H1 (cell line): ENCODE measurements around the gene ZBTB20. TPM values are rescaled to one million over a fixed set of nuclear protein-coding genes. Genes with fewer than 3 reads are reported as not detected.

Experiments used
- CTCF ChIA-PET: fragments of 300-600 bp; sonication (Branson Sonifier 250); formaldehyde crosslinking; loops from one replicate; lab custom pipeline; 2021; ENCODE audit not compliant: partially characterized antibody; lab: Charles Lee
- POLR2A ChIA-PET: fragments of 300-600 bp; sonication (Branson Sonifier 250); formaldehyde crosslinking; loops from one replicate; lab custom pipeline; 2021; ENCODE audit warnings: inconsistent platforms; ENCODE audit not compliant: partially characterized antibody; lab: Charles Lee
- DNase-seq, 2 experiments: peaks; one replicate each; pipeline versions ENCODE4 v3.0.0 to v3.0.0-alpha.2; 2010 to 2022; ENCODE audit warnings: low spot score in 2 of 2, low read depth in 1 of 2, mixed read lengths in 1 of 2
- FAIRE-seq: peaks from 2 replicates; lab custom pipeline; 2011; peaks lifted over from hg19 to GRCh38; lab: Jason Lieb, UNC
- H2AFZ ChIP-seq: 2 replicates; pipeline ENCODE4 v1.8.1; 2012; ENCODE audit warnings: low read length, inconsistent platforms
- H2AK5ac ChIP-seq: 2 replicates; pipeline ENCODE4 v1.6.1; 2013; ENCODE audit warnings: low read depth, low read length
- H2BK120ac ChIP-seq: replicated peaks from 2 replicates; pipeline ENCODE3; 2013; ENCODE audit warnings: low read depth, low read length, inconsistent platforms
- H2BK12ac ChIP-seq: 2 replicates; pipeline ENCODE4 v1.6.1; 2013; ENCODE audit warnings: low read depth, low read length
- H2BK15ac ChIP-seq: 2 replicates; pipeline ENCODE4 v1.6.1; 2013; ENCODE audit warnings: low read length
- H2BK20ac ChIP-seq: 2 replicates; pipeline ENCODE4 v1.6.1; 2013; ENCODE audit warnings: low read length
- H2BK5ac ChIP-seq: 2 replicates; pipeline ENCODE4 v1.6.1; 2013; ENCODE audit warnings: low read depth, low read length
- H3K14ac ChIP-seq: 2 replicates; pipeline ENCODE4 v1.6.1; 2013; ENCODE audit warnings: inconsistent platforms; ENCODE audit not compliant: insufficient read length
- H3K18ac ChIP-seq: 2 replicates; pipeline ENCODE4 v1.6.1; 2013; ENCODE audit warnings: low read length; ENCODE audit errors: extremely low read depth
- H3K23ac ChIP-seq: 2 replicates; pipeline ENCODE4 v1.6.1; 2013; ENCODE audit warnings: inconsistent platforms; ENCODE audit not compliant: insufficient read length
- H3K23me2 ChIP-seq: 2 replicates; pipeline ENCODE4 v1.6.1; 2013; ENCODE audit warnings: low read depth, low read length
- H3K27ac ChIP-seq: 2 replicates; pipeline ENCODE4 v1.6.1; 2011; ENCODE audit warnings: low read depth, low read length, inconsistent platforms
- H3K27me3 ChIP-seq, 4 experiments: replicated peaks in 1 of 4; 1 replicate in 1 of 4; 2 replicates in 3 of 4; pipeline versions ENCODE4 v1.6.1 to v1.8.1; 2011 to 2013; ENCODE audit warnings: low read length in 3 of 4, mild to moderate bottlenecking in 3 of 4, inconsistent platforms in 2 of 4, mixed read lengths in 2 of 4, moderate library complexity in 1 of 4; ENCODE audit not compliant: control insufficient read depth in 3 of 4, insufficient read depth in 3 of 4; ENCODE audit errors: extremely low read depth in 1 of 4
- H3K36me3 ChIP-seq, 4 experiments: 2 replicates each; pipeline versions ENCODE4 v1.6.1 to v1.8.1; 2011 to 2013; ENCODE audit warnings: mild to moderate bottlenecking in 4 of 4, low read length in 3 of 4, moderate library complexity in 2 of 4, control low read depth in 1 of 4, inconsistent platforms in 1 of 4; ENCODE audit not compliant: insufficient read depth in 4 of 4, control insufficient read depth in 2 of 4
- H3K4ac ChIP-seq: replicated peaks from 2 replicates; pipeline ENCODE3; 2013; ENCODE audit warnings: low read length, low read depth, mixed read lengths, inconsistent platforms; ENCODE audit not compliant: insufficient read length
- H3K4me1 ChIP-seq, 4 experiments: replicated peaks in 1 of 4; 1 replicate in 1 of 4; 2 replicates in 3 of 4; pipeline versions ENCODE4 v1.6.1 to v1.8.1; 2011 to 2013; ENCODE audit warnings: low read length in 3 of 4, inconsistent platforms in 2 of 4, mixed read lengths in 1 of 4; ENCODE audit not compliant: insufficient read depth in 4 of 4, control insufficient read depth in 3 of 4
- H3K4me2 ChIP-seq, 2 experiments: 2 replicates each; pipeline versions ENCODE4 v1.6.1 to v1.8.1; 2011 to 2013; ENCODE audit warnings: low read depth in 2 of 2, low read length in 2 of 2, control low read depth in 1 of 2, inconsistent platforms in 1 of 2, mild to moderate bottlenecking in 1 of 2; ENCODE audit not compliant: insufficient read depth in 1 of 2
- H3K4me3 ChIP-seq, 4 experiments: fragments of 200-600, 300-600 bp in 1 of 4; sonication (generic), shearing (Covaris generic), sonication (Bioruptor Twin) in 1 of 4; 2 replicates each; pipeline versions ENCODE4 v1.5.1 to v1.8.1; 2011 to 2016; ENCODE audit warnings: low read length in 4 of 4, low read depth in 3 of 4, control low read depth in 2 of 4, inconsistent platforms in 2 of 4, mild to moderate bottlenecking in 2 of 4, mixed read lengths in 1 of 4, moderate library complexity in 1 of 4; ENCODE audit not compliant: insufficient read depth in 2 of 4; ENCODE audit errors: extremely low read depth in 1 of 4
- H3K56ac ChIP-seq: replicated peaks from 2 replicates; pipeline ENCODE3; 2013; ENCODE audit warnings: low read depth, mild to moderate bottlenecking, mixed read lengths, low read length, inconsistent platforms; ENCODE audit not compliant: insufficient read length
- H3K79me1 ChIP-seq: 2 replicates; pipeline ENCODE4 v1.6.1; 2013; ENCODE audit warnings: low read depth, low read length, control low read depth
- H3K79me2 ChIP-seq, 2 experiments: 2 replicates each; pipeline versions ENCODE4 v1.6.1 to v1.8.1; 2012 to 2013; ENCODE audit warnings: low read length in 2 of 2, mild to moderate bottlenecking in 2 of 2, inconsistent platforms in 1 of 2; ENCODE audit not compliant: insufficient read depth in 2 of 2, control insufficient read depth in 1 of 2
- H3K9ac ChIP-seq, 4 experiments: replicated peaks in 1 of 4; 1 replicate in 1 of 4; 2 replicates in 3 of 4; pipeline versions ENCODE4 v1.6.1 to v1.8.1; 2011 to 2013; ENCODE audit warnings: low read depth in 3 of 4, low read length in 3 of 4, control low read depth in 2 of 4, mild to moderate bottlenecking in 2 of 4, moderate library complexity in 2 of 4, inconsistent platforms in 1 of 4; ENCODE audit errors: extremely low read depth in 1 of 4
- H3K9me3 ChIP-seq, 2 experiments: 2 replicates each; pipeline versions ENCODE4 v1.6.1 to v1.8.1; 2012 to 2013; ENCODE audit warnings: mild to moderate bottlenecking in 2 of 2, moderate library complexity in 2 of 2, control low read depth in 1 of 2, inconsistent platforms in 1 of 2, low read depth in 1 of 2, low read length in 1 of 2, mixed read lengths in 1 of 2; ENCODE audit not compliant: insufficient read depth in 2 of 2
- H4K20me1 ChIP-seq, 2 experiments: replicated peaks in 1 of 2; 2 replicates each; pipeline versions ENCODE3 to v1.8.1; 2011 to 2013; ENCODE audit warnings: inconsistent platforms in 2 of 2, low read length in 2 of 2, mild to moderate bottlenecking in 1 of 2; ENCODE audit not compliant: insufficient read depth in 2 of 2, control insufficient read depth in 1 of 2
- H4K5ac ChIP-seq: 2 replicates; pipeline ENCODE4 v1.6.1; 2013; ENCODE audit warnings: low read length, low read depth, mixed read lengths, inconsistent platforms; ENCODE audit not compliant: insufficient read length
- H4K8ac ChIP-seq: 2 replicates; pipeline ENCODE4 v1.8.0; 2013; ENCODE audit warnings: mild to moderate bottlenecking, moderate library complexity, low read length, inconsistent platforms; ENCODE audit not compliant: insufficient read depth; ENCODE audit errors: extremely low read depth
- H4K91ac ChIP-seq: replicated peaks from 2 replicates; pipeline ENCODE3; 2013; ENCODE audit warnings: low read length, mixed read lengths, inconsistent platforms; ENCODE audit not compliant: insufficient read length
- BACH1 ChIP-seq: IDR thresholded peaks from 2 replicates; pipeline ENCODE4 v1.6.1; 2012; ENCODE audit warnings: low read length, improper control_type of control experiment
- BCL11A ChIP-seq, 2 experiments: IDR thresholded peaks; one replicate each; pipeline ENCODE4 v1.6.1; 2011; ENCODE audit warnings: low read depth in 2 of 2, low read length in 2 of 2, mild to moderate bottlenecking in 2 of 2
- CHD2 ChIP-seq: IDR thresholded peaks from 2 replicates; pipeline ENCODE4 v1.6.1; 2012; ENCODE audit warnings: low read length, improper control_type of control experiment
- FOSL1 ChIP-seq: IDR thresholded peaks from 2 replicates; pipeline ENCODE4 v1.6.1; 2011; ENCODE audit warnings: mild to moderate bottlenecking, low read depth, low read length, moderate library complexity; ENCODE audit not compliant: insufficient read depth
- GABPA ChIP-seq: IDR thresholded peaks from 2 replicates; pipeline ENCODE4 v1.6.1; 2011; ENCODE audit warnings: mild to moderate bottlenecking, low read length, moderate library complexity, borderline replicate concordance; ENCODE audit not compliant: insufficient read depth
- GTF2F1 ChIP-seq: IDR thresholded peaks from 2 replicates; pipeline ENCODE4 v1.6.1; 2012; ENCODE audit warnings: low read depth, low read length, improper control_type of control experiment, borderline replicate concordance
- PHF8 ChIP-seq: fragments of 200-600 bp; sonication (generic); conservative IDR thresholded peaks from 2 replicates; pipeline ENCODE4 v1.7.1; 2012; ENCODE audit warnings: low read depth, mild to moderate bottlenecking, inconsistent platforms, low read length, moderate library complexity
- RFX5 ChIP-seq: IDR thresholded peaks from 2 replicates; pipeline ENCODE4 v1.6.1; 2011; ENCODE audit warnings: low read depth, low read length, improper control_type of control experiment, borderline replicate concordance
- SIX5 ChIP-seq: IDR thresholded peaks from 2 replicates; pipeline ENCODE4 v1.6.1; 2011; ENCODE audit warnings: mild to moderate bottlenecking, low read depth, low read length
- SP1 ChIP-seq: IDR thresholded peaks from 2 replicates; pipeline ENCODE4 v1.6.1; 2011; ENCODE audit warnings: low read depth, low read length
- SP2 ChIP-seq: IDR thresholded peaks from 2 replicates; pipeline ENCODE4 v1.6.1; 2012; ENCODE audit warnings: mild to moderate bottlenecking, low read length, inconsistent platforms
- TAF1 ChIP-seq: IDR thresholded peaks from 2 replicates; pipeline ENCODE4 v1.6.1; 2011; ENCODE audit warnings: mild to moderate bottlenecking, low read depth, low read length
- TBP ChIP-seq: IDR thresholded peaks from 2 replicates; pipeline ENCODE4 v1.6.1; 2011; ENCODE audit warnings: low read depth, low read length, improper control_type of control experiment
- TEAD4 ChIP-seq: IDR thresholded peaks from 2 replicates; pipeline ENCODE4 v1.6.1; 2012; ENCODE audit warnings: low read depth, low read length, inconsistent platforms, mixed read lengths
- WGBS, 2 experiments: shearing (Covaris generic) in 1 of 2; methylation state at CpG; one replicate each; pipeline versions ENCODE4 v1.1.6 to v1.1.7; 2013 to 2015; ENCODE audit warnings: low lambda C conversion rate in 2 of 2, mixed read lengths in 2 of 2, inconsistent platforms in 1 of 2, low coverage in 1 of 2, missing lambda C conversion rate in 1 of 2; ENCODE audit not compliant: insufficient replicate concordance in 2 of 2, insufficient coverage in 1 of 2, insufficient read length in 1 of 2; ENCODE audit errors: extremely low coverage in 1 of 2, missing lambda C conversion rate in 1 of 2; 5-methylcytosine and 5-hydroxymethylcytosine counted together
- polyA plus RNA-seq, 7 experiments: library from polyadenylated mRNA; depleted of rRNA in 3 of 7; stranded (reverse) in 5 of 7; unstranded in 2 of 7; fragments of >200 nt in 5 of 7; fragments of 200-250 nt in 2 of 7; gene quantifications; 1 replicate in 5 of 7; 2 replicates in 1 of 7; 4 replicates in 1 of 7; pipeline versions ENCODE4 v1.2.1 to v1.2.3, GENCODE V29; 2011 to 2013; ENCODE audit warnings: missing spikeins in 2 of 7, mixed read lengths in 2 of 7
- total RNA-seq: library from RNA; stranded (reverse); fragmentation: NEBNext Ultra II Directional; extraction: Animal tissue kit (Norgen Biotek cat#: 25700); gene quantifications from 2 replicates; pipeline ENCODE4 v1.2.1, GENCODE V29; 2021

The ZBTB20 gene
- total and polyA plus RNA-seq, 2 of the 8 experiments (the other 6 are each of a cell fraction or from before 2014, with no cell fraction given) = 0.35 to 1.3 TPM

- POLR2A ChIA-PET = no interaction called here
- no peak overlapping the region for H2AFZ ChIP-seq
- H4K8ac ChIP-seq = no peak overlapping the region
- TF ChIP-seq SIX5 (no peak), RFX5 (no peak), TAF1 (no peak), TEAD4 (no peak), BCL11A (IDR thresholded peaks at IDR 0.05; ENCODE audit: low read depth in 2 of 2, low read length in 2 of 2) (no peak), BACH1 (no peak), GTF2F1 (no peak), SP1 (no peak), GABPA (no peak), FOSL1 (no peak), CHD2 (no peak), SP2 (no peak), TBP (no peak), PHF8 (no peak)
- no peak overlapping the region for H3K4me3 ChIP-seq
- no peaks in the 10 kb centered on the region for H3K23me2 ChIP-seq
- H3K56ac ChIP-seq = no peak overlapping the region
- H2BK15ac ChIP-seq = no peak overlapping the region
- FAIRE-seq (no peak), DNase-seq (no peak)
- no peak overlapping the region for H4K5ac ChIP-seq
- no peak overlapping the region for H3K4ac ChIP-seq
- 95% methylated on average over 3 of the region's 3 CpGs; no CpG with 5 or more reads in 1 of the 2 experiments for WGBS, 2 experiments
- no peak overlapping the region for H3K14ac ChIP-seq
- H3K79me1 ChIP-seq = no peaks in the 10 kb centered on the region
- no peak overlapping the region for H3K4me2 ChIP-seq
- no peak overlapping the region for H3K23ac ChIP-seq
- H4K91ac ChIP-seq = no peak overlapping the region
- no peaks in the 10 kb centered on the region for H3K27me3 ChIP-seq
- no peak overlapping the region for H2BK5ac ChIP-seq
- H3K9me3 ChIP-seq = no peaks in the 10 kb centered on the region
- no peak overlapping the region for H2BK12ac ChIP-seq
- H2BK120ac ChIP-seq = no peak overlapping the region
- H2AK5ac ChIP-seq = no peak overlapping the region
- no peak overlapping the region for H2BK20ac ChIP-seq
- no peaks in the 10 kb centered on the region for H4K20me1 ChIP-seq
- peaks cover 0 to 2% (median 0%) of the 10 kb centered on the region in 4 experiments; a peak in 1 of 7 replicates for H3K4me1 ChIP-seq
- no peaks in the 10 kb centered on the region for H3K36me3 ChIP-seq
- no peaks in the 10 kb centered on the region for H3K79me2 ChIP-seq
- no peak overlapping the region for H3K27ac ChIP-seq
- CTCF ChIA-PET = no interaction called here
- H3K18ac ChIP-seq = no peak overlapping the region
- H3K9ac ChIP-seq = no peak overlapping the region
These were observed 527.3 kb downstream of the ZBTB20 start for GRCh38 chr3:114619771-114620170.
